K562 (cell line): ENCODE results near the gene SGPL1.

Experiments used
- CREB1 ChIP-seq, 2 experiments: sonication (generic) in 1 of 2; formaldehyde crosslinking in 1 of 2; IDR thresholded peaks; 2 replicates each; pipeline versions ENCODE4 v1.6.1 to v1.8.0; 2012 to 2022; ENCODE audit warnings: inconsistent platforms in 1 of 2, mild to moderate bottlenecking in 1 of 2, missing genetic modification reagents in 1 of 2, moderate library complexity in 1 of 2
- CREM ChIP-seq: IDR thresholded peaks from 2 replicates; pipeline ENCODE4 v1.6.1; 2014; ENCODE audit warnings: antibody characterized with exemption, low read depth
- EP300 ChIP-seq: IDR thresholded peaks from 2 replicates; pipeline ENCODE4 v1.6.1; 2012; ENCODE audit warnings: low read length, improper control_type of control experiment
- HDAC2 ChIP-seq: fragments of 450-650 bp; IDR thresholded peaks from 2 replicates; pipeline ENCODE4 v1.6.1; 2016; ENCODE audit warnings: mild to moderate bottlenecking
- KAT7 ChIP-seq: sonication (generic); formaldehyde crosslinking; IDR thresholded peaks from 2 replicates; pipeline ENCODE4 v1.8.0; 2022; ENCODE audit warnings: missing genetic modification reagents, mild to moderate bottlenecking, borderline replicate concordance
- LEF1 ChIP-seq: fragments of 450-650 bp; IDR thresholded peaks from 2 replicates; pipeline ENCODE4 v1.6.1; 2016; ENCODE audit warnings: mild to moderate bottlenecking
- SAP30 ChIP-seq: fragments of 200-600 bp; sonication (generic); IDR thresholded peaks from 2 replicates; pipeline ENCODE4 v1.6.1; 2012; ENCODE audit warnings: borderline replicate concordance, low read depth, mild to moderate bottlenecking, moderate library complexity, low read length, control low read depth, inconsistent platforms; ENCODE audit not compliant: insufficient read depth, poor library complexity, severe bottlenecking
- TEAD2 ChIP-seq: fragments of 450-650 bp; IDR thresholded peaks from 2 replicates; pipeline ENCODE4 v1.6.1; 2016; ENCODE audit warnings: missing genetic modification characterization, control low read depth, missing compliant biosample characterization
- USF1 ChIP-seq: sonication (generic); formaldehyde crosslinking; IDR thresholded peaks from 2 replicates; pipeline ENCODE4 v1.9.0; 2022; ENCODE audit warnings: mild to moderate bottlenecking, missing genetic modification reagents

GRCh38 chr10:70779511-70780369 lies 36.0 kb upstream of the SGPL1 start:
- no peak for TF ChIP-seq SAP30
- no peak for TF ChIP-seq CREB1 (IDR thresholded peaks at IDR 0.05)
- no peak for TF ChIP-seq CREB1 (CRISPR knock-in tag; IDR thresholded peaks at IDR 0.05)
- no peak for TF ChIP-seq TEAD2
- TF ChIP-seq KAT7: no peak
- no peak for TF ChIP-seq CREM
- no peak for TF ChIP-seq LEF1
- TF ChIP-seq HDAC2: no peak
- TF ChIP-seq EP300: no peak
- TF ChIP-seq USF1 (CRISPR knock-in tag): peak; percentile 76
